ENCODE data around the gene RAD17.
A peak's percentile ranks its signal among the peaks of the same experiment; 100 is the strongest.
"Not testable (repeated sequence)": the region's sequence is repeated elsewhere in the genome, so short reads cannot be mapped to it uniquely, and the experiment has no call there.

RAD17 gene, protein sequence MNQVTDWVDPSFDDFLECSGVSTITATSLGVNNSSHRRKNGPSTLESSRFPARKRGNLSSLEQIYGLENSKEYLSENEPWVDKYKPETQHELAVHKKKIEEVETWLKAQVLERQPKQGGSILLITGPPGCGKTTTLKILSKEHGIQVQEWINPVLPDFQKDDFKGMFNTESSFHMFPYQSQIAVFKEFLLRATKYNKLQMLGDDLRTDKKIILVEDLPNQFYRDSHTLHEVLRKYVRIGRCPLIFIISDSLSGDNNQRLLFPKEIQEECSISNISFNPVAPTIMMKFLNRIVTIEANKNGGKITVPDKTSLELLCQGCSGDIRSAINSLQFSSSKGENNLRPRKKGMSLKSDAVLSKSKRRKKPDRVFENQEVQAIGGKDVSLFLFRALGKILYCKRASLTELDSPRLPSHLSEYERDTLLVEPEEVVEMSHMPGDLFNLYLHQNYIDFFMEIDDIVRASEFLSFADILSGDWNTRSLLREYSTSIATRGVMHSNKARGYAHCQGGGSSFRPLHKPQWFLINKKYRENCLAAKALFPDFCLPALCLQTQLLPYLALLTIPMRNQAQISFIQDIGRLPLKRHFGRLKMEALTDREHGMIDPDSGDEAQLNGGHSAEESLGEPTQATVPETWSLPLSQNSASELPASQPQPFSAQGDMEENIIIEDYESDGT

DNA sequence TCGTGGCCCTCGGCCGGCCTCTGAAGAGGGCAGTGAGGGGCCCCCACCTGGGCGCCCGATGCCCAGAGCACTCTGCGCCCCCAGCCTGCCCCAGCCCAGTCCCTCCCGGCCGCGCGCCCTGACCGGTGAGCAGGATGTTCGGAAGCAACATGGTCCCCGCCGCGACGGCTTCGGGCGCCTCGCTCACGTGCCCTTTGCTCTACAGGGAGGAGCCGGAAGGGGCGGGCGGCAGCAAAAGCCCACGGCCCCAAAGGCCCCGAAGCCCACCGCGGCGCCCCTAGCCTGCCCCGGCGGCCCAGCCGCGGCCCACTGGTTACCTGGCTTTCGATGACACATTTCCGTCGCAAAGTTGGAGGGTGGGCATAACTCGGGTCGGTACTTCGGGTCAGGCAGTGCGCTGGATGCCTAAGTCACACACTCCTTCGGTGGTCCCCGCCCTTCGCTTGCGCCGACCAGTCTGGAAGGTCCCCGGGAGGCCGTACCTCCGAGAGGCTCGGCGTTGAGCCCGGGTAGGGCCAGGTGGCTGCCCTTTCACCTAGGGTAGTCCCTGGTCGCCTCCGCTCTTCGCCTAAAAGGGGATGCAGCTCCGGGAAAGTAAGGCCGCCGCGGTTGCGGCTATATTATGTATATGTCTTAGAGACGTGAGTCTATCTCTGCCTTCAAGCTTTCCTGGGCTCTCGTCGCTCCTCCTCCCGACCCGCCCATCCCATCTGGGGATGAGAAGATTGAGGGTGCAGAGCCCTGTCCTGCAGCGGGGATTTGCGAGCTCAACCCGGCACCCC is at the start of gene RAD17, which contains the start of the genes AK6 and TAF9:
Gene RAD17, plus strand, starts transcription at position 479 of the 782 bp plus-strand sequence. CDS start 2,391 bp downstream, outside the sequence.
Gene AK6, minus strand, starts transcription at position 181 of the 782 bp plus-strand sequence. Its CDS starts 30 bp downstream, at position 151.
Gene TAF9, minus strand, starts transcription at position 181 of the 782 bp plus-strand sequence. CDS start 3,783 bp downstream, outside the sequence.
- peak within 1 kb of the TSS; percentile 80 for H3K4me3 ChIP-seq (ENCODE audit: low read depth, low read length)
- TF ChIP-seq, protein P1, sequence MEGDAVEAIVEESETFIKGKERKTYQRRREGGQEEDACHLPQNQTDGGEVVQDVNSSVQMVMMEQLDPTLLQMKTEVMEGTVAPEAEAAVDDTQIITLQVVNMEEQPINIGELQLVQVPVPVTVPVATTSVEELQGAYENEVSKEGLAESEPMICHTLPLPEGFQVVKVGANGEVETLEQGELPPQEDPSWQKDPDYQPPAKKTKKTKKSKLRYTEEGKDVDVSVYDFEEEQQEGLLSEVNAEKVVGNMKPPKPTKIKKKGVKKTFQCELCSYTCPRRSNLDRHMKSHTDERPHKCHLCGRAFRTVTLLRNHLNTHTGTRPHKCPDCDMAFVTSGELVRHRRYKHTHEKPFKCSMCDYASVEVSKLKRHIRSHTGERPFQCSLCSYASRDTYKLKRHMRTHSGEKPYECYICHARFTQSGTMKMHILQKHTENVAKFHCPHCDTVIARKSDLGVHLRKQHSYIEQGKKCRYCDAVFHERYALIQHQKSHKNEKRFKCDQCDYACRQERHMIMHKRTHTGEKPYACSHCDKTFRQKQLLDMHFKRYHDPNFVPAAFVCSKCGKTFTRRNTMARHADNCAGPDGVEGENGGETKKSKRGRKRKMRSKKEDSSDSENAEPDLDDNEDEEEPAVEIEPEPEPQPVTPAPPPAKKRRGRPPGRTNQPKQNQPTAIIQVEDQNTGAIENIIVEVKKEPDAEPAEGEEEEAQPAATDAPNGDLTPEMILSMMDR (IDR thresholded peaks at IDR 0.05; ENCODE audit: control insufficient read depth, extremely low read depth, insufficient read depth) = no peak
- DNase-seq (ENCODE audit: low read depth) = peak; percentile 77

DNA sequence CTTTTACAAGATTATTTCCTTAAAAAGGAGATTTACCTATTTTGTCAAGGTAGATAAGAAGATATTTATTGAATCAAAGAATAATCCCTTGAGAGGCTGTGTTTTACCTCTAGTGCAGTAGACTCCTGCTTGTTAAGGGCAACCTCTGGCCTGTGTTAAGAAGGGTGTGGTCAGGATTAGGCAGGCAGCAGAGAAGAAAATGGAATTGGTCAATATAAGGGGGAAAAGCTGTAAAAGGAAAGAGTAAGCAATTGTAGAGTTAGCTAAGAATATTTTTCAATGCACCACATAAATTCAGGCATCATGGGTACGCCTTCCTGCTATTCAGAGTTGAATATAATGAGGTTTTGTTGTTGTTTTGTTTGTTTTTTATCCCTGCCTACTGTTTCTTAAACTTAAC is 43.3 kb upstream of the RAD17 start:
- TF ChIP-seq, protein P1 (IDR thresholded peaks at IDR 0.05; ENCODE audit: control insufficient read depth, extremely low read depth, insufficient read depth) = no peak
- no peak for DNase-seq (ENCODE audit: low read depth)
- no peak overlapping the region for H3K4me3 ChIP-seq (ENCODE audit: low read depth, low read length)

DNA sequence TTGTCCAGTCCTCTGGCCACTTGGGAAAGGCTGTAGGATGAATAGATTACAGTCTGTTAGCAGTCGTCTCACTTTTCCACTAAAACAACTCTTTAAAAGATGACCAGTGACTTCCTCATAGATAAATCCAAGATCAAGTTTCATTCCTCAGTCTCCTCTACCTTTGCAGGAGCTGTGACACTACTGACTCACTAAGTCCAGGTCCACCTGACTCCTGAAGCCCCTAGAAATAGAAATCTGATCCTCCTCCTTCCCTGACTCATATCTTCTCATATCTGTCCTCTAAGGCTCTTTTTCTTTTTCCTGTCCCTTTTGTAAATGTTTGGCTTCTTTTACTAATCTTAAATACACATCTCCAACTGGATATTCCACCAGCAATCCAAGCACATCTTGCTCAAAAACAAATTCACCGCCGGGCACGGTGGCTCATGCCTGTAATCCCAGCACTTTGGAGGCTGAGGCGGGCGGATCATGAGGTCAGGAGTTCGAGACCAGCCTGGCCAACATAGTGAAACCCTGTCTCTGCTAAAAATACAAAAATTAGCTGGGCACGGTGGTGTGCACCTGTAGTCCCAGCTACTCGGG is 39.6 kb upstream of the RAD17 start:
- peak; percentile 11 for DNase-seq (ENCODE audit: low read depth)
- TF ChIP-seq, protein P1 (IDR thresholded peaks at IDR 0.05; ENCODE audit: control insufficient read depth, extremely low read depth, insufficient read depth) = no peak
- H3K4me3 ChIP-seq (ENCODE audit: low read depth, low read length) = no peak overlapping the region

DNA sequence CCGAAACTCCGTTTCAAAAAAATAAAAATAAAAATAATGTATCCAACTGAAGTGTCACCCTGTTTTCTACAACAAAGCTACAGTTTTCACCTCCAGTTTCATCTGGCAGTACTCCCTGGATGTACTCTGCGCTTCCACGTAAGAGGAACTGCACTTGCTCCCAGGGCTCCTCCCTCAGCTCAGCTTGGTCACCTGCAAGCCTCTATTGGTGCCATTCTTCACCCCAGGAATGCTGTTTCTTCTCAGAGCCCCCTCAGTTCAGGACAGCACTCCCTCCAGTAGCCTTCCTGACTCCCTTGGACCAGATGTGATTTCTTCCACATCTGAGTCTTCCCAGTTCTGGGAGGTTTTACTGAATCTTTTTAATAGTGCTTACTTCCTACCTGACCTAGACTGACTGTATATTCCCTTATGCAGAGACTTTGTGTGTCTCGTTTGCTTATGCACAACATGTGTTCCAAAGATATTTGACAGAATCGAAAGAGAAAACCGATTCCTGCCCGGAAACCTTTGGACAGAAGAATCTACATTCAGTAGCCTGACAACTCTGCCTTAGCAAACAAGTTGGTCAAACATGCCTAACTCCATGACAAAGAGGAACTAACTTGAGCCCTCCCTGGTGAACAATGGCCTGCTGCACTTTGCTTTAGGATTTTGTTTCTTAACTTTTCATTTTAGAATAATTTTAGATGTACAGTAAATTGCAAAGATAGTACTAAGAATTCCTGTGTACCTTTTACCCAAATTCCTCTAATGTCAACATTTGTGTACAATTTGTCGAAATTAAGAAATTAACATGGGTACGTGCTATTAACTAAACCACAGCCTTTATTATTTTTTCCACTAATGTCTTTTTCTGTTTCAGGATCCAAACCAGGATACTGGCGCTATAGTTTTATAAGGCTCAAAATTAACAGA is 37.8 kb upstream of the RAD17 start:
- peak overlapping the region; percentile 86 for H3K4me3 ChIP-seq (ENCODE audit: low read depth, low read length)
- TF ChIP-seq, protein P1 (IDR thresholded peaks at IDR 0.05; ENCODE audit: control insufficient read depth, extremely low read depth, insufficient read depth) = no peak
- DNase-seq (ENCODE audit: low read depth) = peak; percentile 25

DNA sequence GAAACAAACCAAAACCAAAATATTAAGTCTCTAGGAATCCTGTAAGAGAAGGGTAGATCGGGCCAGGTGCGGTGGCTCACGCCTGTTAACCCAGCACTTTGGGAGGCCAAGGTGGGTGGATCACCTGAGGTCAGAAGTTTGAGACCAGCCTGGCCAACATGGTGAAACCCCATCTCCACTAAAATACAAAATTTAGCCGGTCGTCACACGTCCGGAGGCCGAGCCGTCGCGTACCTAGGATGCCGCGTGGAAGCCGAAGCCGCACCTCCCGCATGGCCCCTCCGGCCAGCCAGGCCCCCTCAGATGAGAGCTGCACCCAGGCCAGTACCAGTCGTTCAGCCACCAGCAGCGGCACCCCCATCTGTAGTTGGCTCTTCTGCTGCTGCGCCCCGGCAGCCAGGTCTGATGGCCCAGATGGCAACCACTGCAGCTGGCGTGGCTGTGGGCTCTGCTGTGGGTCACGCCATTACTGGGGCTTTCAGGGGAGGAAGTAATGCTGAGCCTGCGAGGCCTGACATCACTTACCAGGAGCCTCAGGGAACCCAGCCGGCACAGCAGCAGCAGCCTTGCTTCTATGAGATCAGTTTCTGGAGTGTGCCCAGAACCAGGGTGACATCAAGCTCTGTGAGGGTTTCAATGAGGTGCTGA is 35.8 kb upstream of the RAD17 start:
- not testable (repeated sequence) for DNase-seq (ENCODE audit: low read depth); H3K4me3 ChIP-seq (ENCODE audit: low read depth, low read length)

DNA sequence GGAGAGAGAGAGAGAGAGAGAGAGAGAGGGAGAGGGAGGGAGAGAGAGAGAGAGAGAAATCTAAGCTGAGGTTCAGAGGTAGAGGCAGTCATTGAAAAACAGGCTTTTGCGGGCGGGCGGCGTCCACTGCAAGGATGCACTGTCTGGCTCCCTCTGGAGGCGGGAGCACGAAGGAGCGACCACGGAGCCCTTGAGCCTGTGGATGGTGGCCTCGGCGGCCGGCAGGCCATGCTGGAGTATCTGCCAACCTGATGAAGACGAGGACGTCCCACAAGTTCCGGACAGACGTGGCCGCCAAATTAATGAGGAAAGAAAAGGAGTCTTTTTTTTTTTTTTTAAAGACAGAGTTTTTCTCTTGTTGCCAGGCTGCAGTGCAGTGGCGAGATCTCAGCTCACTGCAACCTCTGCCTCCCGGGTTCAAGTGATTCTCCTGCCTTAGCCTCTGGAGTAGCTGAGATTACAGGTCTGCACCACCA is 34.8 kb upstream of the RAD17 start:
- peak; percentile 52 for DNase-seq (ENCODE audit: low read depth)
- H3K4me3 ChIP-seq (ENCODE audit: low read depth, low read length) = no peak overlapping the region
- TF ChIP-seq, protein P1 (IDR thresholded peaks at IDR 0.05; ENCODE audit: control insufficient read depth, extremely low read depth, insufficient read depth) = peak; percentile 92

Measured in LNCaP clone FGC (cell line).